HG03457 (cell line): Measurements from ENCODE around the gene NDE1.

Experiments used
- ATAC-seq: cut with Tn5 transposase; IDR thresholded peaks from one replicate; pipeline ENCODE4 v1.9.1; 2021; ENCODE audit warnings: moderate number of reproducible peaks; ENCODE audit not compliant: unreplicated experiment

Gene NDE1

GRCh38 chr16:15765116-15765515, 115.1 kb downstream of the NDE1 start:
- no peak for ATAC-seq

DNA sequence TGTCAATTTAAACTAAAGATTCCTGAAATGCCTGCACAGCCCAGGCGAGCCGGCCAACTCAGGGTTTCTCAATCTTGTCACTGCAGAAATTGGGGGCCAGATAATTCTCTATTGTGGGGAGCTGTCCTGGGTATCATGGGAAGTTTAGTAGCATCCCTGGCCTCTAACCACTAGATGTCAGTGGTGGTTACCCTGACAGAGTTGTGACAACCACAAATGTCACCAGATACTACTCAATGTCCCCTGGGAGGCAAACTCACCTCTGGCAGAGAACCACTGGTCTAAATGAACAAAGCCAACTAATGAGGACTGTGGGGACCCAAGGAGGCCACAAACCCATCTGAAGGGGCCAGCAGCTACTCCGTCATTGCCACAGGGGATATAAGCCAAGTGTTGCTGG, 115.8 kb downstream of the NDE1 start:
- ATAC-seq = no peak

DNA sequence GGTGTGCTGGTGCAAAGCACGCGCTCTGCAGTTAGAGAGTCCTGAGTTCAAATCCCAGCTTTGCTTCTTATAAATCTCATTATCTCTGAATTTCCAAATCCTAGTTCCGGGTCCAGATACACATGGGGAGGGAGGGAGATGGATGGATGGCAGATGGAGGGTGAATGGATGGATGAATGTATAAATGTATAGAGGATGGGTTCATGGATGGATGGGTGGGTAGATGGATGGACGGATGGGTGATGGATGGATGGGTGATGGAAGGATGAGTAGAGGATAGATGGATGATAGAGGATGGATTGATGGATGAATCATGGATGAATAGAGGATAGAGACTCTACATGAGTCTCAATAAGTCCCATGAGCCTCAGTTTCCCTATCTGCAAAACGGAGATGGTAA, 116.9 kb downstream of the NDE1 start:
- ATAC-seq = no peak

GRCh38 chr16:15768201-15768600, 118.2 kb downstream of the NDE1 start:
- ATAC-seq = no peak

GRCh38 chr16:15769239-15769638, 119.2 kb downstream of the NDE1 start:
- ATAC-seq = no peak

DNA sequence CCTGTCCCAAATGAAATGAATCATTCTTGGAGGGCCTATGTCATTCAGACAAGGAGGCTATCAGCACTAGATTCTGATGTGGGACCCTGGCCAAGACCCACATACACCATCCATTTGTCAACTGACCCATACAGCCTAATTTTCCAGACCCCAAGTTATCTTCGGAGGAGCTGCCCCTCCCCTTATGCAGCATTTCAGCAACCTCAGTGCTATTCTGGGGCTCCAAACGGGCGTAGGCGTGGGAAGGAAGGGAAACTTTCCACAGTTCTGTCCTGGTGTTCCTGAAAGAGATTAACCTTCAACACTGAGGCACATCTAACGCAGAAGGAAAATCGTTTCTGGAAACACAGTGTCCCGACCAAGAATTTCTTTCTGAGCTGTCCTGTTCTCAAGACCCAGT, 120.1 kb downstream of the NDE1 start:
- ATAC-seq = no peak

DNA sequence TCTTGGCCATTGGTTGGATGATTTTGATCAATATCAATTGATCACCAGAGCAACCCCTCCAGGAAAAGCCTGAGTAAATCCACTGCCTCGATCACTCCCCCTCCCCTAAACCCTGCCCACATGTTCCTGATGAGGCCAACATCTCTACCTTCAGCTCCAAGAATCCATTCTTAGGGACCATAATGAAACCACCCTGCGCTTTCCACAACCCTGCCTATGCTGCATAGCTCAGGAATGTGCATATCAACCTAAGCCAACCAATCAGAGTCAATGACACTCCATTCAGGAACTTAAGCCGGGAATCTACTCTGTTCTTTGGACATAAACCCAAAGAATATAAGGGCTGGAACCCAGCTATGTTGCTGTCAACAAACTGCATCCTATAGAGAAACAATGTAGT, 120.5 kb downstream of the NDE1 start:
- no peak for ATAC-seq

DNA sequence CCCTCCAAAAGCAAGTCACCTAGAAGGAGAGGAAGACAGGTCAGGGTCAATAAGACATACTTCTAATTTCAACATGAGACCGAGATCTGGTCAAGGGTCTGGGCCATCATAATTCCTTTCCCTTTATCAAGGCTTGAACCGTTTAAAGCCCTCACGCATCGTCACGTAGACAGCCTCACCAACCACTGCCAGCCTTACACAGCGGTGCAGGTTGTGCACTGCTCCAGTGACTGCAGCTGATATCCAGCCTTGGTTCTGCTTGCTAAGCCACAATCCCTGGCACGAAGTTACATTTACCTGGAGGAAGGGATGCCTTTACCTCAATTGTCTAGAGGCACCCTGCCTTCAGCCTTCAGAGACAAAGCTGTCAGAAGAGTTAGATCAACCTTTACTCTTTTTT, 121.6 kb downstream of the NDE1 start:
- ATAC-seq = no peak

DNA sequence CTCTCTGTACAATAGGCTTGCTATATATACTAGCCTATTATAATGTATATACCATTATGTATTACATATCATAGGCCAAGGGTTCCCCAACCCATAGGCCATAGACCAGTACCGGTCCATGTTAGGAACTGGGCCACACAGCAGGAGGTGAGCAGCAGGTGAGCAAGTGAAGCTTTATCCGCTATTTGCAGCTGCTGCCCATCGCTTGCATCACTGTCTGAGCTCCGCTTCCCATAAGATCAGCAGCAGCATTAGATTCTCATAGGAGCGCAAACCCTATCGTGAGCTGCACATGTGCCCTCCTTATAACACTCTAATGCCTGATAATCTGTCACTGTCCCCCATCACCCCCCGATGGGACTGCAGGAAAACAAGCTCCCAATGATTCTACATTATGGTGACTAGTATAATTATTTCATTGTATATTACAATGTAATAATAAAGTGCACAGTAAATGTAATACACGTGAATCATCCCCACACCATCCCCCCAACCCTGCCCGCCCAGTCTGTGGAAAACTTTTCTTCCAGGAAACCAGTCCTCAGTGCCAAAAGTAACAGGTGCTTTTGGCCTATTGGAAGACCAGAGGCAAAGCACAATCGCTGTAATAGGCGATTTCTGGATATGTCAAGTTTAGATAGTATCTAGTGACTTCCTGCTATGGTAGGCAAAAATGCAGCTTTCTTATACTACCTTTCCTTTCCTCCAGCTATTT, 122.7 kb downstream of the NDE1 start:
- ATAC-seq = no peak

GRCh38 chr16:15773968-15774367, 123.9 kb downstream of the NDE1 start:
- ATAC-seq = no peak

GRCh38 chr16:15775209-15775608, 125.2 kb downstream of the NDE1 start:
- no peak for ATAC-seq

DNA sequence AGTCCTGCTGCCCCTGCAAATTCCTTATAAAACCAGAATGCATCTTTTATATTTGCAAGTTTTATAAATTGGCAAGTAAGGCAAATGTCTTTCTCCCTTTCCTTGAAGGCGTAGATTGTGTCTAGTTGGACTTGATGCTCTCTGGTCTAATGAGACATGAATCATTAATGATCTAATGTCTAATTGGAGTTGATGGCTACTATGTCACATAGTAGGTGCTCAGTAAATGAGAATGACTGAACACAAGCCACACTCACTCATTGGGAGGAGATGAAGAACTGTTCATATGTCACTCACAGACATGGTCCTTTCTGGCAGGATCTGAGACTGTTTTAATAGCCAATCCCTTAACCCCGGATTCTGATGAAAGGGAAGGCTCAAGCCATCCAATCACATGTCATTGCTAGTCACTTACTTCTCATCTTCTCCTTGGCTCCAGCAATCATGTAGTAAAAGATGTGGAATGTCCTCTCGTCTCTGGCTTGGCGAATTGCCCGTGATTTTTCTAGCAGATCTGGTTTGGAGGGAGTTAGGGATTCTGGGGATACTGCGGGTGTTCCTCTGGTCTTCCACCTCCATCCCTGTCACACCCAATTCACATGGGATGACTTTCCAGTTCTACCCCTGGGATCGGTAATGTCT, 125.7 kb downstream of the NDE1 start:
- no peak for ATAC-seq
